ENCODE data around the gene GPD1L. TPM values are rescaled to one million over a fixed set of nuclear protein-coding genes. Genes with fewer than 3 reads are reported as not detected.
"Not testable (repeated sequence)": the region's sequence is repeated elsewhere in the genome, so short reads cannot be mapped to it uniquely, and the experiment has no call there.

Gene GPD1L
- 6.7 and 6.8 TPM in 2 replicates for total RNA-seq (2014; rRNA removed; shearing (Covaris generic))

DNA sequence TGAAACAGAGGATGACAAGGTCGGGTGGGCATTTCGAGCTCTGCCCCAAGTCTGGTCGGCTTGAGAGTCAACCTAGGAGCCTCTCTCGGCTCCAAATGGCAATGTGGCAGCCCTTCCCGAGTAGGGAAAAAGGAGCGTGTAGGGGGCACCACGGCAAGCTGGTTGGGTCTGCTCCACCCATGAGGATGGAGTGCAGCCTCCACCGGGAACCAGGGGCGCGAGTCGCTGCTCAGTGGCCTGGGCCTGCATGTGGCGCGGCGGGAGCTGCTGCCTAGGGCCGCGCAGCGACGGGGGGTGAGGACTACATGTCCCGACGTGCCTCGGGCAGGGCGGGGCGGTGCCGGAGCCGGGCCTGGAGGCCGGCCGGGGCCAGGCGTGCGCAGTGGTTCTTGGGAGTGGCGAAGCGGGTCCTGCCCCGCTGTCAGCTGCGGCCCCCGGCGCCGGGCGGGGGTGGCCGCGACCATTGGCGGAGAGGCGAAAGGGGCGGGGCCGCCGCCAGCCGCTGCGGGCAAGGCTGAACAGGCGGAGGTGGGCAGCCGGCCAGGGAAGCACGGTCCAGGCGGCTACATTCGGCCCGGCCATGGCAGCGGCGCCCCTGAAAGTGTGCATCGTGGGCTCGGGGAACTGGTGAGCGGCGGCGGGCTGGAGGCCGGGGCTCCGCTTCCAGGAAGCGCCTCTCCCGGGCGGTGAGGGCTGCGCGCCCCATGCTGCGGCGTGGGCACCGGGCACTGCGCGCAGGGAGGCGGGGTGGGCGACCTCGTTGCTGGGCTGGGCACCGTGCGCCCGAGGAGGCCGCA lies at the start of gene GPD1L:
Gene GPD1L (plus strand): TSS at position 489 of the 797 bp plus-strand sequence. CDS start 92 bp downstream, at position 581.
- peak; percentile 95 for DNase-seq (ENCODE audit: low read depth)

DNA sequence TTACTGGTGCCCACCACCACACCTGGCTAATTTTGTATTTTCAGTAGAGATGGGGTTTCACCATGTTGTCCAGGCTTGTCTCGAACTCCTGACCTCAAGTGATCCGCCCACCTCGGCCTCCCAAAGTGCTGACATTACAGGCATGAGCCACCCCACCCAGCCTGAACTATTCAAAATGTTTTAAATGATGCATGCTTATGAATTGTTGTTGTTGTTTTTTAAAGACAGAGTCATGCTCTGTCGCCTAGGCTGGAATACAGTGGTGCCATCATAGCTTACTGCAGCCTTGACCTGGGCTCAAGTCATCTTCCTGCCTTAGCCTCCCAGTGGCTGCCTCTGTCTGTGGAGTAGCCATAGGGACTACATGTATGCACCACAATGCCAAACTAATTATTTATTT lies 48.0 kb upstream of the GPD1L start:
- DNase-seq (ENCODE audit: low read depth): not testable (repeated sequence)

DNA sequence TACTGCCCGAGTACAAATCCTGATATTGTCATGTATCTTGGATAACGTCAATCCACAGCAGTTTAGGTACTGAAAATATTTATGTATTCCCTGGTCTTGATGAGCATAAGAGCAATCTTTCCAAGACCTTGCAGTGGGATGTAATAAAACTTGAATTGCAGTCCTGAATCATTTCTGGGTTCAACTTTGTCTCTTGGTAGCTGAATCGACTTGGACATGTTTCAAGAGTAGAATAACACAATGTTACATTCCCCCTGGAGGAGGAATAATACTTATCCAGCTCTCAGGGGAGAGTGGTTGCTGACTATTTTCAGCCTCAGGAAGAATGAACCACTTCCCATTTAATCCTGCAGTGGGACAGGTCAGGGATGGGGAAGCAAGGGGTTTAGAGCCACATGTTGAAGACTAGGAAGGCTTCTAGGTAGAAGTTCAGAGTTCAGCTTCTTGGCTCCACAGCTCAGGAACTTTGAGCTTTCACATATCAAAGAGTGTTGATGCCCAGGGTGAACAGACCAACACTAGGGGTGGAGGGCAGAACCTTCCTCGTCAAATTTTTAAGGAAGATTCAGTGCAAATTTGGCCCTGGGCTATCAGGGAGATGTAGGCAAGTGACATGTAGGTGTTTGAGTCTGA lies 43.4 kb upstream of the GPD1L start:
- DNase-seq (ENCODE audit: low read depth): no peak

DNA sequence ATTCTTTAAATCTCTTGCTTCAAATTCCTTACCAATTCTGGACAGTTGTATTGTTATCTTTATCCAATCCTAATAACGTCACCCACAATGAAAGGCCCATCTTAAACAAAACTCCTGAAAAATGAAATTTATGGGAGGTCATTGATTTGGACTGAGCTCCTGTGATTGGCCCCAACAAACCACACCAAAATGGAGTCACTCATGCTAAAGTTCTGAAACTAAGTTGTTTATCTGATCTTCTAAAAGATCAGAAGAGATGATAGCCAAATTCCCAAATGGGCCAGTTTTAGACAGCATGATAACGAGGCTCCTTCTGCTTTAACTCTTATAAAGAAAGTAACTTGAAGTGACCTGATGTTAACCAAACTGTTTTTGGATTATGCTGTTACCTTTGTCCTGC lies 39.7 kb upstream of the GPD1L start:
- DNase-seq (ENCODE audit: low read depth): no peak

DNA sequence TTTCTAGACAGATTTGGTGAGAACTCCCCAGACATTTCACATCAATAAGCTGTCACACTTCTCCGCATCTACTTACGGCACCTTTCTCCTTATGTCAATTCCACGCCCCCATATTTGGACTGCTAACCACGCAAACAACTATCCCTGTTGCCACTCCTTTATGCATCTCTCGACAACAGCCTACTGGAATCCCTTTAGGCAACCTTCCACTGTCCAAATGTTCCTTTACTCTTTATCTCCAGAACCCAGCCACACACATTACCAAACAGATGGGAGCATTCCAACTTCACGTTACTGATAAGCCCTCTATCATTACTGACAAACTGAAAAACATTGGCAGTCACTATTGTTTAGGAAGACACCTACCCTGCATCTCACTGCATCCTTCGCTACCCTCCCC lies 32.2 kb upstream of the GPD1L start:
- DNase-seq (ENCODE audit: low read depth): not testable (repeated sequence)

DNA sequence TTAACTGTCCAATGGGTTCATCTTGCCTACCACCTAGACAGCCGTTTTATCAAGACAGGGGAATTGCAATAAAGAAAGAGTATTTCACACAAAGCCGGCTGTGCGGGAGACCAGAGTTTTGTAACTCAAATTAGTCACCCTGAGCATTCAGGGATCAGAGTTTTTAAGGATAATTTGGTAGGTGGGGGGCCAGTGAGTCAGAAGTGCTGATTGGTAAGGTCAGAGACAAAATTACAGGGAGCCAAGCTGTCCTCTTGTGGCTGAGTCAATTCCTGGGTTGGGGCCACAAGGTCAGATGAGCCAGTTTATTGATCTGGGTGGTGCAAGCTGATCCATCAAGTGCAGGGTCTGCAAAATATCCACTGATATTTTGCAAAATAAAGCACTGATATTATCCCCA lies 29.9 kb upstream of the GPD1L start:
- DNase-seq (ENCODE audit: low read depth): peak; percentile 56

DNA sequence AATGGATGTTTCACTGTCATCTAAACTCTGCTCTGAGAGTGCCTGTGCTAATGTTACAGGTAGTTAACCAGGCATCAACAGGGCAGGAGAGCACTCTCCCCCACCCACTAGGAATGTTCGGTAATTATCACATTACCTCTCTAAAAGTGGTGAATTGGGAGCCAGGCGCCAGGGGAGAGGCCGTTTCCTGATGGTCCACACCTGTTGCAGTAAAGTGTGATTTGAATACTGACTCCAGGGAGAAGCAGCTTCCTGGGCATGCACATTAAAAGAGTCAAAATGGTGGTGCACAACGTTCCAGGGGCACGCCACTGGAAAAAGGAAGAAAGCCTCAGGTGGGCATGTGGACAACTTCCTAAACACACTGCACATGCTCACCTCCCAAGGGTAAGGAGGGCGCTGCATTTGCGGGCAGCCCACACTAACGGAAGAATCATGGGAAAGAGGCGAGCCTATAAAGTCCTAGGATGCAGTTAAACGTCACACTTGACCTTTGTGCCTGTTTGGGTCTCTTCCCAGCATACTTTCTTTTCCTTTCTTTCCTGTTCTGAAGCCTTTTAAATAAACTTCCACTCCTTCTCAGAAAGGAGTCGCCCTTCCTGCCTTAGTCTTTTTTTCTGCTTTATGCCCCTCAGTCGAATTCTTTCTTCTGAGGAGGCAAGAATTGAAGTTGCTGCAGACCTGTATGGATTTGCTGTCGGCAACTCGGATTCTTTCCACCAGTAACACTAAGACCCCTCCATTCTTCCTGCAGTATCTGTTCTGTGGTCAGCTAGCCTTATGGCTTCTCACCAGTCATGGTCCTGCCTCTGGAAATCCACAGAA lies 28.9 kb upstream of the GPD1L start:
- DNase-seq (ENCODE audit: low read depth): peak; percentile 3

DNA sequence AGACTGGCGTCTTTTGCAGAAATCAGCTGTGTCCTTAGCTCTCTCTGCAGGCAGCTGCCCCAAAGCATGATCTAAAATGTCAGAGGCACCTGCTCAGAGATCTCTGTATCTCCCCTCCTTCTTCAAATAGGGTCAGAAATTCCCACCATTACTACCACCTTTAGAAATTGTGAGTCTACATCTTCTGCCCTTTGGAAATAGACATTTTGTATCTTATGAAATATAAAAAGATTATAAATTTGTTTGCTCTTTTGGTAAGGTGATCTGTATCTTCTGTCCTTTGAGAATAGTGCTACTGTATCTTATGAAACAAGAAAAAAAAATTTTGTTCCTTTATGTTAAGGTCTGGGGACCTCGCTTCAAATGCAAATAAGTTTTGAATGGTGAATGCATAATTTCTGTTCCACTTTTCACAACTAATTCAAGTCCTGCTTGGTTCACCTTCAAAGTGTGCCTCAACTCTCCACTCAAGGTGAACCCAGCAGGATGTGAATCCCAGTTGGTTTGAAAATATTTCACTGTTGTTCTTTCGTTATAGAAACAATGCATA lies 28.3 kb upstream of the GPD1L start:
- DNase-seq (ENCODE audit: low read depth): no peak

DNA sequence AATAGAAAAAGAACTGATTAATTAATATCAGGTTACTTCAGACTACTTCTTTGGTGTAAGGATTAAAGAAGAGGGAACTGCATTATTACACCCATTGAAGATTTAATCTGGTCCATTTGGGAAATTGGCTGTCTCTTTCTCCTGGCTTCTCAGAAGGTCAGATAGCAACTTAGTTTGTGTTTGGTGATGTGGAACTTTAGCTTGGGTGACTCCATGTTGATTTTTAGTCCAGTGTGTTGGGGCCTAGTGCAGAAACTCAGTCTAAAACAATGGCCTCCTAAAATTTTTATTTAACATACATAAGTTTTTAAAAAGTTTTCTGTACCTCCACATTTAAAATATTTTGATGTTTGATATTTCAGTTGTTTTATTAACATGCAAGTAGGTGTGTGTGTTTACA lies 27.6 kb upstream of the GPD1L start:
- DNase-seq (ENCODE audit: low read depth): no peak

DNA sequence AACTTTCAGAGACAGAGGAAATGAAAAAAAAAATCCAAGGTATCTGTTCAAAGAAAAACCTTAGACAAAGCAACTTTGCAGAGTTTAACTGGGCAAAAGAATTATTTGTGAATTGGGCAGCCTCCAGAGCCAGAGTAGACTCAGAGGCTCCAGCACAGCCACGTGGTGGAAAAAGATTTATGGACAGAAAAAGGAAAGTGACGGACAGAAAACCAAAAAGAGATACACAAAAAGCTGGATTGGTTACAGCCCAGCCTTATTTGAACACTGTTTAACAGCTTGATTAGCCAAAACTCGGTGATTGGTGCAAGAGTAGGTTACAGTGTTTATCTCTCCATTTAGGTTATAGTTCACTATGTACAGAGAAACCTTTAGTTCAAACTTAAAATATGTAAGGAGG lies 23.7 kb upstream of the GPD1L start:
- no peak for DNase-seq (ENCODE audit: low read depth)

DNA sequence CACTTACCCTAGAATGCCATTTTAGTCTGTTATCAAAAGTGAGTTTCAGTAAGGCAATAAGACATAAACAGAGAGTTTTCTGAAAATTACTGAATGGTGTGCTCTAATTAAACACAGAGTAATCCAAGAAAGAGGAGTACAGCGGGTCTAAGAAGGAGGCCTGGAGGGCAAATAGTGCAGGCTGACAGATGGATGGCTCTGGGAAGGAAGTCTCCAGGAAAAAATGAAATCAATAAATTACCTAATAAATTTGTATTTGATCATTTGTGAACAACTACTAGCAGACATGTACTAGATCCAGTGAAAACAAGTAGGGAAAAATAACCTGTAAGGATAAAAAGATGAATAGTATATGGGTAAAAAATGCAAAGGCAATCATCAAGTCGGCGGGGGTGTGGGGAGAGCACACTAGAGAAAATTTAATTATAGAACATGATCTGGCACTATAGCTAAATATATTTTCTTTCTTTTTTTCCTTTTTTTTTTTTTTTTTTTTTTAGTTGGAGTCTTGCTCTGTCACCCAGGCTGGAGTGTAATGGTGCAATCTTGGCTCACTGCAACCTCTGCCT lies 22.6 kb upstream of the GPD1L start:
- no peak for DNase-seq (ENCODE audit: low read depth)

DNA sequence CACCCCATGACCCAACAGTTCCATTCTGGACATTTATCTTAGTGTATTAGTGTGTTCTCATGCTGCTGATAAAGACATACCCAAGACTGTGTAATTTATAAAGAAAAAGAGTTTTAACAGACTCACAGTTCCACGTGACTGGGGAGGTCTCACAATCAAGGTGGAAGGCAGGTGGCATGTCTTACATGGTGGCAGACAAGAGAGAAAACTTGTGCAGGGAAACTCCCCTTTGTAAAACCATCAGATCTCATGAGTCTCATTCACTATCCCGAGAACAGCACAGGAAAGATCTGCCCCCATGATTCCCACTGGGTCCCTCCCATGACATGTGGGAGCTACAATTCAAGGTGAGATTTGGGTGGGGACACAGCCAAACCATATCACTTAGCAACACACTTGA lies 21.6 kb upstream of the GPD1L start:
- DNase-seq (ENCODE audit: low read depth): no peak

DNA sequence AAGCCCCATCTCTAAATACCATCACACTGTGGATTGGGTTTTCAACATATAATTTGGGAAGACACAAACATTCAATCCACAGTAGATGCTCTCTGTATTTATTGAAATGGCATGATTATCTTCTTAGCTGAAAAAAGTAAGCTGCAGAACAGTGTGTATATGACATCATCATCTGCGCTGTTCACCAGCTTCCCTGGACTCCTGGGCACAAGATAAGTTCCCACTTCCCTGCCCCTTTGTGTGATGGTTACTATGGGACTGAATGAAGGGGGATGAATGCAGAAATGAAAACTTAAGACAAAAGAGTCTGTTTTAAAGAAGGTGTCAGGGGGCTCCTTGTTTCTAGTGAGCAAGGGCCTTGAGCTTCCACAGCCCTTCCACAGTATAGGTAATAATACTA lies 20.0 kb upstream of the GPD1L start:
- no peak for DNase-seq (ENCODE audit: low read depth)

DNA sequence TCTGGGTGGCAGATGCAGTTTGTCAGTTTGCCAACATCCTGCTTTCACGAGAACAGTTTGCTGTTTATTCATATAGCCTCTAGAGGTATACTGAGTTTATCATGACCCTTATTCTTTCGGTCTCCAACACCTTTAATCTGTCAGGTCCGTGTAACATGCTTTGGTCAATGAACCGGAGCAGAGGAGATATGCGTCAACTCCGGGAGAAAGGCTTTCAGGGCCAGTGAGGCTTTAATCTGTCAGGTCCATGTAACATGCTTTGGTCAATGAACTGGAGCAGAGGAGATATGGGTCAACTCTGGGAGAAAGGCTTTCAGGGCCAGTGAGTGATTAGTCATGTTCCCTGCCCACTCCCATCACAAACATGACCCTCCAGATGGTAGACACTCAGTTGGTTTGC lies 16.9 kb upstream of the GPD1L start:
- no peak for DNase-seq (ENCODE audit: low read depth)

DNA sequence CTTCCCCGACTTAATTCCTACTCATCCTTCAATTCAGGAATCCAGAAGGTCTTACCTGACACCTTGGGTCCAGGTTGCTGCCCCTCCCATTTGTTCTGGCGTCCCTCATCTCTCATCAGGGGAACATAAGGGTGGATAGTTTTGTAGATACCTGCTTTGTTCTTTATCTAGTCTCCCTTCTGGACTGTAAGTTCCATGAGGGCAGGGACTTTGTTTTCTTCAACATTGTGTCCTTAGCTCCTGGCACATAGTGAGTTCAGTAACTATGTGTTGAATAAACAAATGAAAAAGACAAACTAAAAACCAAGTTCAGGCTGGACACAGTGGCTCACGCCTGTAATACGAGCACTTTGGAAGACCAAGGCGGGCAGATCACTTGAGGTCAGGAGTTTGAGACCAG lies 13.2 kb upstream of the GPD1L start:
- DNase-seq (ENCODE audit: low read depth): no peak

DNA sequence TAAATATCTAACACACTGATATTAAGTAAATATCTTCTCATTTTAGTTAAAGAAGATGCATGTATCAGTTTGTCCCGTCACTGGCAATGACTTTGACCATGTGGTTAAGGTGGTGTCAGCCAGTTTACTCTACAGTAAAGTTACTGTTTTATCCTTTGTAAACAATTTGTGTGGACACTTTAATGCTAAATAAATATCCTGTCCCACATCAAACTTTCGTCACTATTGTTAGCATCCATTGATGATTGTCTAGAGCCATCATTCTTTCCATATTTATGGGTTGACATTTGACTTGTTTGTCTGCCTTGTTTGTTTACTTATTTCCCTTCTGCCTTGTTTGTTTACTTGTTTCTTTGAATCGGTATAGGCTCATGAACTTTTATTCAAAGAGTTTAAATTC lies 11.0 kb upstream of the GPD1L start:
- DNase-seq (ENCODE audit: low read depth): no peak

DNA sequence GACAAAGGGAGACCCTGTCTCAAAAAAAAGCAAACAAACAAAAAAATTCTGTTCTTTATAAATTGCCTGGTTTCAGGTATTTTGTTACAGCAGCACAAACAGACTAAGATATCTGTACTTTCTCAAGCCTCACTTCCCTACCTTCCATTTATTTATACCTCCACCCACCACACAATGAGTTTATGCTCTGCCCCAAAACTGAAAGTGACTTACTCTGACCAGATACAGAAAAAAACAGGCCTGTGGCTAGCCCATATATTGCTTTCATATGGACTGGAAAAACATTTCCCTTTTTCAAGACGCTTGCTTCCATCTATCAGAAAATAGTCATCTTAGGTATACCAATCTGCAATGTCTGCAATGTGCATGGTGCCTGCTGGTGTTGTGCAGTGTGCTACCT lies 8.7 kb upstream of the GPD1L start:
- no peak for DNase-seq (ENCODE audit: low read depth)

DNA sequence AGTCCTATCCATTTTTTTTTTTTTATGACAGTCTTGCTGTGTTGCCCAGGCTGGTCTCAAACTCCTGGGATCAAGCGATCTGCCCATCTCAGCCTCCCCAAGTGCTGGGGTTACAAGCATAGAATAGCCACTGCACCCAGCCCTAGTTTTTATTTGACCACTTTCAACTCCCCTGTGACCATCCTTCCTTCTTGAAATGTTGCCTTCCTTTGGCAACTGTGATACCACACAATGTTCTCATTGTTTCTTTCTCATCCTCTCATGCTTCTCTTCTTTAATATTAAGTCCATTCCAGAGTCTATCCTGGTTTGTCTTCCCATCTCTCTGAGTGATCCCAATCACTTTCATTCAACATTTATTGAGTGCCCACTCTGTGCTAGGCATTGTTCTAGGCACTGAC lies 7.9 kb upstream of the GPD1L start:
- DNase-seq (ENCODE audit: low read depth): no peak

DNA sequence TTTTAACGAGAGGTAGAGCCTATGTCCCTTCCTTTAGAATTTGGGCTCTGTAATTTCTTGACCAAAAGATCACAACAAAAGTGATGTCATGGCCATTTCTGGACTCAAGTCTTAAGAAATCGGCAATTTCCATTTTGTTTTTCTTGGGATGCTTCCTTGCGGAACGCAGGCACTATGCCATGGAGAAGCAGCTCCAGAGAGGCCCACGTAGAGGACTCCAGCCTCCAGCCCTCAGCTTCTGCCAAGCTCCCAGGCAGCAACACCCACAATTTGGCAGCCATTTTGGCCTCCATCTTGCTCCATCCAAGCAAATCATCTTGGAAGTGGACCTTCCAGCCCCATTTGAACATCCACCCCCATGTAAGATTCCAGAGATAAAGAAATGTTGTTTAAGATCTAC lies 6.0 kb upstream of the GPD1L start:
- no peak for DNase-seq (ENCODE audit: low read depth)

DNA sequence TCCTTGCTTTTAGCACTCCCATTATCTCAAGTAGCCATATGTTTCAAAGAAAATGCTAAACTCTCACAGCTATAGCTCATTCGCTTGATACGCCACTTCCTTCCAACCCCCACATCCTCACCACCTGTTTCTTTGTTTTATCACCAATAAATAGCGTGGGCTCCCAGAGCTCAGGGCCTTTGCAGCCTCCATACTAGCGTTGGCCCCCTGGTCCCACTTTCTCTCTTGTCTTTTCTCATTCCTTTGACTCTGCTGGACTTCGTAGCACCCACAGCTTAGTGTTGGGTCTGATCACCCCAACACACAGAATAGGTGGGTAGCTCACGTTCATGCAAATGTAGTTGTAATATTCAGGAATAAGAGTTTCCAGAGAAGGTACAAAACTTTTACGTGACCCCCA lies 4.1 kb upstream of the GPD1L start:
- DNase-seq (ENCODE audit: low read depth): no peak

DNA sequence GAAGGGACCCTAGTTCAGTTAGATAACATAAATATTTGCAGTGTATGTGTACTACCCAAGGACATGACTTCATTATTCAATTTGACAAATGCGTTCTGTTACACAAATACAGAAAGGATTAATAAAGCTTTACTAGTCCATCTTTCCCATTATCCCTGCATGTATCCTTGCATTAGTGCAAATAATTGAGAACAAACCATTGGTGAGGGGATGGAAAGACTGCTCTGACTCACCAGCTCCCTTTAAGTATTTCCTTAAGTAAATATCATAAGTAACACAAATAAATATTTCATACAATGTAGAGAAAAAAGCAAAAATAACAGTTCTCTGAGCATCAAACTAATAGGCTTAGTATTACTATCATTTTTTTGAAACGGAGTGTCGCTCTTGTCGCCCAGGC lies 1.9 kb upstream of the GPD1L start:
- no peak for DNase-seq (ENCODE audit: low read depth)

Measured in Daoy (cell line).